HG03469 (cell line): ENCODE results near the gene COL4A2.

Experiments used
- ATAC-seq: cut with Tn5 transposase; IDR thresholded peaks from one replicate; pipeline ENCODE4 v1.9.1; 2021; ENCODE audit warnings: mild to moderate bottlenecking, moderate library complexity, moderate number of reproducible peaks; ENCODE audit not compliant: unreplicated experiment

COL4A2 gene

DNA sequence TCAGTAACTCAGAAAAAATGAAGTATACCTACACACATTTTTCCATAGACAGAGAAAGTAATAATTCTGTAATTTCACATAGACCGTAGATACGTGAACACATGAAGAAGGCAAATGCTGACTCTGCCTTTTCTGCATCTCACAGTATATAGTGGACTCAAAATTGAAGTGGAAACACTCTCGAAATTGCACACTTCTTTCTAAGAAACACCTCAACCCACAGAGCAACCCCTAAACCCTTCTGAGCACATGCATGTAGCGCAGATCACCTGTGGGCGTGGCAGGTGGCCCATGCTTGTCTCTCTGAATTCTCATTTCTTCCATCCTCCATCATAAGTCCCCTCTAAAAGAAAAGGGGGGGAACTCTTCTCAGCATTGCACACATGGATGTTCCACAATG, 34.9 kb upstream of the COL4A2 start:
- no peak for ATAC-seq

DNA sequence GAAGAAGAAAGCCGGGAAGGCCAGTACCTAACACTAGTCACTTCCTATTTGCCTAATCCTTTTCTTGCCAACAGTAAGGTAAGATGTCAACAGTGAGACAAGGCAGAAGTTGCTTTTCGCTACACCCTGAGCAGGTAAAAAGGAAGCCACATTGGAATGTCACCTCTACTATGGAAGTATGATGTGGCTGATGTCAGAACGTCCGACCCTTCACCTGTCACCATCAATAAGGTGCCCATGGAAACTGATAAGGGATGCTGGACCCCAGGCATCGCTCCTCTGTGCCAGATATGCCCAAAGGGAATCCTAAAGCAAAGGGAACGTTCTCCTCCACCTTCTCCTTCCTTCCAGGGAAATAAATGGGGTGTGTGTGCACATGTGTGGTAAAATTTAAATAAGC, 34.4 kb upstream of the COL4A2 start:
- ATAC-seq = no peak

DNA sequence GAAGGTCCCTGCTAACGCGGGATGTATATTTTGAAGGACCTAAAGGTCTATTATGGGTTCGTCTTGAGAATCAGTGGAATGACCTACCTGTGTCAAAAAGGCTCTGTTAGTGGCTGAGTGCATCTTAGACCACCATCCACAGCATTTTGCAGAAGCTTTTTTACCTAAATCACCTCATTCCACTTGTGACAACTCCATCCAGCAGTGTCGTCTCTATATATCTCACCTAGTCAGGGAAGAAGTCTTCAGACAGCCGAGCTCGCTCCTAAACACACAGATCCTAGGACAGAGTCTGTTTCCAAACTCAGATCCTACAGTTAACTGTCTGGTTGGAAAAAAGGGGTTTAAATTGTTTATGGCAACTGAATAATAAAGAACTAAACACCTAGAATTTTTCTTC, 33.8 kb upstream of the COL4A2 start:
- ATAC-seq = no peak

DNA sequence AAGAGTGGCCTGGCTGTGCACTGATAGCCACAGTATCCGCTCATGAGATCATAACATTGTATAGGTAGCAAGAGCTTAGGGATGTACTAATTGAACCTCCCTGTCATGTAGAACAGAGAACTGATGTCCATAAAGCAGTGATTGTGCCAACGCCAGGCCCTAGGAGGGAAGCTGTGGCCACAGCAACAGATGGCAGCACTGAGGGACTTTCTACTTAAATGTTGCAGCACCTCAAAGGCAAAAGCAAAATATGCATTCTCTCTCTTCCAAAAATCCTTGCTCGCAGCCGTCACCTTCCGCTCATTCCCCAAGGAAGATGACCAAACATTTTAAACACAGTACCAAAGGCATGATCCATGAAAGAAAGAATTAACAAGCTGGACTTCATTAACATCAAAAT, 32.4 kb upstream of the COL4A2 start:
- ATAC-seq = no peak

DNA sequence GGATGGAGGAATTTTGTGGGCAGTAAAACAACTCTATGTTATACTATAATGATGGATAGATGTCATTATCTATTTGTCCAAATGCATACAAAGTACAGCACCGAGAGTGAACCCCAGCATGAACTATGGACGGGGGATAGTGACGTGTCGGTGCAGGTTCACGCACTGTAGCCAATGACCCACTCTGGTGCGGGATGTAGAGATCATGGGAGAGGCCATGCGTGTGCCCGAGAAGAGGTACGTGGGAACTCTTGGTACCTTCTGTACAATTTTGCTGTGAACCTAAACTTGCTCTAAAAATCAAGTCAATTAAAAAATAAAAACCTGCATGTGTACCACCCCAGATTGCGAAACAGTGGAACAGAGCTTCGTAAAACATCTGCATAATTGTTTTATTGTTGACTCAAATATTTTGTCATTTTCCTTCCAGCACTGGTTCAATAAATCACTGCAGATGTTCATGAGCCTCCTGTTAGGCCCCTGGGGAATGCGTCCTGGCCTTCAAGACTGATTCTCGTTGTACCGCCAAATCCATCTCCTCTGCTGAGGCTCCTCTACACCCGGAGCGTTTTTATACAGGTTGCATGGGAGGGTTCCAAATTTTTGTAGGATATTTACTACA, 31.0 kb upstream of the COL4A2 start:
- no peak for ATAC-seq

DNA sequence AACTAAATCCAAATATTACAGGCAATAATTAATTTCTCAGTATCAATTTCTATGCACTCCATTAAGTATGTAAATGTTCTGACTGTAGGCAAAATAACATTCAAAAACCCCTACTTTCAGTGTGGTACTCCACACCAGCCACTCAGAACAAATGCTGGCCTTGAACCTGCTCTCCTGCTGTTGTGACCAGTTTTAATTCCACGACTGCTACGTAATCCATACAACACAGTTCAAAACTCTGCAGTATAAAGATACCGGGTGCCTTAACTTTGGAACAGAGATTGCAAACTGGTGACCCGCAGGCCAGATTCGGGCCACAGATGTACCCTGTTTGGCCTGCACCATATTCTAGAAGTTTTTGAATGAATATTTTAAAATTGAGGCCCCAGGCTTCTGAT, 30.5 kb upstream of the COL4A2 start:
- ATAC-seq = no peak

DNA sequence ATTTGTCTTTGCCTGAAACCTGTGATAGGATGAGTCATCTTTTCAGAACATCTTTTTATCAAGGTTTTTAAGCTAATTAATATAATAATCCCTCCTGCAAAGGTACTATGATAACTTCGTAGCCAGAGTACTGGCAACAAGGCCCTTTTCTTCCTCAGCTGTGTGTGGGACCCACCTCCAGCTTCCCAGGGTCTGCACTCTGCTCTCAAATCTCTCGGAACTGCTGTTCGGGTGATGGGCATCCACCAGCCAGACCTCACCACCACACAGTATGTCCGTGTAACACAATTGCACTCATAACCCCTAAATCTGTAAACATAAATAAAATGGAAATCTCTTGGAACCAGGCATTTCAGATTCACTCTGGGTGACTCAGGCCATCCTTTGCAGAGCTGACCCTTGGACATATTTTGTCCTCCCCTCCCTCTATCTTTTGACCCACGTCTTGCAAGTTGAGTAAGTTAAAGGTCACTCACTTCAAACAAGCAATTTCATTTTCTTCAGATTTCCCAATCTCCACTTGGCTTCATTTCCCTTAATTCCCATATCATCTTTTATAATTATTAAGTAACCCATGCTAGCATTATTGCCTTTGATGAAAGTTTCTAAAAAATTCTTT, 29.6 kb upstream of the COL4A2 start:
- ATAC-seq = no peak

DNA sequence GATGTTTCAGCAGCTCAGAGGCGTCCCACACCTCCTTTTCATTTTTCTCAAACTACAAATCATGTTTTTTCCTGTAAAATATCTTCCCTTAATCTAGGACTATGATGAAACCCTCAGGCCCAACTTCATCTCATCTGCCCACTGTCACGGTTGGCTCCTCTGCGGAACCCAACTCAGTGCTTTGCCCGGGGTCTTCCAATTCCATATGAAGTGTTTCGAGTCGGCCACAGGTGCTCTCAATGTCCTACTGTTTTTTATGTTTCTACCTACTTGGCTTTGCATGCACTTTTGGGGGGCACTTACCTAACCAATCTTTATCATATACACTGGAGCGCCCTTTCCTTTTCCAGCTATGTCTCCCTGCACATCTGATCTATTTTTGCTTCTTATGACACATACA, 28.2 kb upstream of the COL4A2 start:
- no peak for ATAC-seq

DNA sequence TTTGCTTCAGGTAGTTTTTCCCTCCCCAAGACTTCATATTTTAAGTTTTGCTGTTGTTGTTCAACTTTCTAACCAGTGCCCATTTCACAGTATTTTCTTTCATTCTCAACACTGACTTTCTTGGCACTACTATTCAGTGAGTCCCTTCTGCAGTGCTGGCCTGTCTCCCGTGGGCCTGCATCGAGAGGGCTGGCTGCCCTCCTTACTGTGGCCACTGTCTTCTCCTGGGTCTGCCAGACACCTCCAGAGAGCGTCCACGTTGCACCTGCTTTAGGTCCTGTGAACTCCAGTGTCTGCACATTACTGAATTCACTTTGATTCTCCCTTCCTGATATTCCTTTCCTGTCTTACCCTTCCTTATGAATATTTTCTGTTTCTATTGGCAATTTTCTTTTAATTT, 27.4 kb upstream of the COL4A2 start:
- no peak for ATAC-seq

DNA sequence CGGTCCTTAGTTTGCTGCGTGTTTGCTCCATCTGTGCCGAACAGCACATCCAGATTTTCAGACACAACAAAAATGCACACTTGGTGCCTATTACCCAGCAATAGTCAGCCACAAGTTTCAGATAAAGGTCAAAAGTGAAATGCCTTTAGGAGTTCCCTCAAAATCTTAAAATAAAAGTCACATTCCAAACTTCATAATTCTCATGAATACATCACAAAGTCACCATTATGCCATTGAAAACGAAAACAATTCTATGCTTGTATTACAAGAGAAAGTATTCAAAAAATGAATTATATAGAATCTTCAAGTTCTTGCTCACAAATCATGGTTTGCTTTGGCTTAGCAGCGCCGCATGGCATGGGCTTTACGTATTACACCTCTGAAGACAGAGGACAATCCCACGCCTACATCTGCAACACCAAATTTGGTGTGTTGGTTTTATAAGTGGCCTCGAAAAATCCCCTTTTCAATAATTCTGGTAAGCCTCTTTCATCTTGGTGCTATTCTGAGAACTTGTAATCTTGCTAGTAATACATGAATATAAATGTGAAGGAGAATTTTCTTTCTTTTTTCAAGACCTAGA, 26.8 kb upstream of the COL4A2 start:
- ATAC-seq = no peak

DNA sequence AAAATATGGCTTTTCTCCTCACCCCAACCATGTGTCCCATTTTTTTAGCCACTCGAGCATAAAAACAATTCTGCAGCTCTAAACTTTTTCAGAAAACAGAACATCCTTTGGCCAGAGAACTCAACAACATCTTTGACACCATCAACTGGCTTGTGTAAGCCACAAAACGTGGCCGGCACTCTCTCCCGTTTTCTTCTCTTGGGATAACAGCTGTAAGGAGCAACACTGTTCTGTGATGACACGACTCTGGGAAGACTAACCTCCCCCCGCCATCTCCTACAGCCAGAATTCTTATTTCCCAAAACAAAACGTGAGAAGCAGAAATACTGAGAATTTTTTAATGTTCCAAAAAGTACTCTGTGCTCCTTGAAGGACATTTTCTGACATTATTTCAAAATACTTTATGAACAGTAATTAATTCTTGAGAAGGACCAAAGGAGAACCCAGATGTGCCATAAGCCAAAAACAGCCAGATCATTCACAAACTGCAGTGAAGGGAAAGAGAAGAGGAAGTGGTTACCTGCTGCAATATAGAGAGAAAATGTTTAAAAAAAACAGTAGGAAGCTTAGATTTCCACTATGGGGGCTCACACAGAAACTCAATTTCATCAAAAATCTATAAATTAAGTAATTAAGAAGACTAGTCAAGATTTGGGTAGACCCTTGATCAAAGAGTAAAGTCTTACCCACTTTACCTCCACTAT, 25.9 kb upstream of the COL4A2 start:
- ATAC-seq = no peak

DNA sequence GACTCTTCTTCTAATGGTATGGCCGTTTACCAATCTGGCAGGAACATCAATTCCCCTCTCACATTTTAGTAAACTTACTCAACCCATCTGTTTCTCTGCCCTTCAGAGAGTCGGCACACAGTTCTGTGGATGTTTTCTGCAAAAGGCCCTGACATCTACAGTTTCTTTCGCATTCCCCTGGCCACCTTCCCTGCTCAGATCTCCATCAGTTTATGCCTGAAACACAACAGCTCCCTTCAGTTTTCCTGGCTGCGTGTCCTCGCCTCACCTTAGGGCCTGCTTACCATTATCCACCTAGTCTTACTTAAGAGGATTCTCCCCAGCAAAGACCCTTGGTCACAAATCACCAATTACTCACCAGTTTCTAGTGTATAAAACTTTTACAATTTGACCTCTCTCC, 25.3 kb upstream of the COL4A2 start:
- no peak for ATAC-seq

DNA sequence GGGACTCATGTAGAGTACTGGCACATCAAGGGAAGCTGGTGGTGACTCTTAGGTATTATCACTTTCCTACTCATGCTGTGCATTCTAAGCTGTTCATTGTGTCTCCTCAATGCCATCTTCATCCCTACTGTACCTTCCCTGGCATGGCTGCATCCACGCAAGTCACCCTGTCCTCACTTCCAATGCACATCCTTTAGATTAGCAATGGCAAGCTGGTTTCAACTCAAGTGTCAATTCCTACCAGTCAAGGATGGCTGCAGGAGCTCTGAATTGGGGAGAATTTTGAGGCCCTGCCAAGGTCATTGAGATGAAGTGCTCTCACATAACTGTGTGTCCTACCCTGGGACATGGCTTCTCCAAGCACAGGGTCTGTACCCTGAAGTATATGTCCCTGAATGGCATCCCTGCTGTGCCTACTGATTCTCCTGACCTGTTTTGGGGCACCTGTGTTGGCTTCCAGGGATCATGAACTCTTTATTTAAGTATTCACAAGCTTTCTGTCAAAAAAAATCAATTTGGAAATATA, 24.7 kb upstream of the COL4A2 start:
- ATAC-seq = no peak

DNA sequence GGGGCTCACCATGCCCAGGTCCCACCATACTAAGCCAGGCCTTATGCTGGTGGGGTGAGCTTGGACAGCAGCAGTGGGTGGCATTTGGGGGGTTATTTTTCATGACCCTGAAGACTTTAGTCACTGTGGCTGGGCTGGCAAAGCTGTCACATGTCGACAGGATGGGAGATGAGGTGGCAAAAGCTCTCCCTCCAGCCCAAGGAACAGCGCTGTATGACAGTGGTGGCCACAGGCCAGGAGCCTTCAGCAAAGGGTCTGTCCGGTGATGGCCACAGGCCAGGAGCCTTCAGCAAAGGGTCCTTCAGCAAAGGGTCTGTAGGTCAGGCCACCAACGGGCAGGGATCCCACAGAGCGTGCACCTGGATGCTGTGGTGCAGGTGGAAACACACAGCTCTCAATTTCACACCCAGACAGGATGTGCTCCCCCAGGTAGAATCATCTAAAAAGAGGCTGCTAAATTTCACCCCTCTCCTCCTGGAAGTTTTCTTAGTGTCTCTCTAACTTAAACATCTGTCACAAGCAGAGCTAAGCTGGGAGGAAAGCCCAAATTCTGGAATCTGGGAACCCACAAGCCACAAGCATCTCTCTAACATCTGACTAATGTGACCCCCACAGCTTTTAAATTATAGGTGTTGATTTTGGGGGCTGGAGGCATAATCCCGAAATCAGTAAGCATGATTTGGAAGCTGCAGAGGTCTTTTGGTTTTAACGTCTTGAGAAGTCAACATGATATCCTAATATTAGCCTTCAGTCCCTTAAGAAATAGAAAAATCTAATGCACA, 23.2 kb upstream of the COL4A2 start:
- no peak for ATAC-seq

DNA sequence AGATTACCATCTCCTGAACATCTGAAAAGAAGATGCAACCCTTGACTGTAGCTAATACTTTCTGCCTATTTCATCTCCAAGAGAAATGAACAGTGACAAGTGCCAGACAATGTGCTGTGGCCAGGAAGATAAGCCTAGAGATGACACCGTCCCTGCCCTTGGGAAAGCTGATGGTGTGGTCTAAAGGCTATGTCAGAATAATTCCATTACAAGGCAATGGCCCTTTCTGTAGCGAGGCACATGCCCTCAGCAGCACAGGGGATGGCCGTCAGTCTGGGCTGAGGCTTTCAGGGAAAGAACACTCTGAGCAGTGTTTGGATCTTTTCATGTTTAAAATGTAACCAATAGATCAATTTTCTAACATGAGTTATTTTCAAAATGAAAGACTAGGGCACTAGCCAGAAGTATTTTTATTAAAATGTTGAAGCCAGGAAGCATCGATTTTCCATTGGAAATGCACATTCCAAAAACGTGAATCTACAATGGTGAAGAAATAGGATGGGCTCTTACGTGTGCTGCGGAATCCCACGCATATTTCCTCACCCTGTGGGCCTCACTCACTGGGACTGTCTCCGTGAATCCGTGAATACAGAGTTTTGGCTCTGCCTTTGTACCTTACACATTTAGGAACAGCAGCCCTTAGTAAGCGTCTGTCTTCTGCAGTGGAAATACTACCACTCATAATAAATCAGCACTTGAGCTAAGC, 22.2 kb upstream of the COL4A2 start:
- no peak for ATAC-seq

DNA sequence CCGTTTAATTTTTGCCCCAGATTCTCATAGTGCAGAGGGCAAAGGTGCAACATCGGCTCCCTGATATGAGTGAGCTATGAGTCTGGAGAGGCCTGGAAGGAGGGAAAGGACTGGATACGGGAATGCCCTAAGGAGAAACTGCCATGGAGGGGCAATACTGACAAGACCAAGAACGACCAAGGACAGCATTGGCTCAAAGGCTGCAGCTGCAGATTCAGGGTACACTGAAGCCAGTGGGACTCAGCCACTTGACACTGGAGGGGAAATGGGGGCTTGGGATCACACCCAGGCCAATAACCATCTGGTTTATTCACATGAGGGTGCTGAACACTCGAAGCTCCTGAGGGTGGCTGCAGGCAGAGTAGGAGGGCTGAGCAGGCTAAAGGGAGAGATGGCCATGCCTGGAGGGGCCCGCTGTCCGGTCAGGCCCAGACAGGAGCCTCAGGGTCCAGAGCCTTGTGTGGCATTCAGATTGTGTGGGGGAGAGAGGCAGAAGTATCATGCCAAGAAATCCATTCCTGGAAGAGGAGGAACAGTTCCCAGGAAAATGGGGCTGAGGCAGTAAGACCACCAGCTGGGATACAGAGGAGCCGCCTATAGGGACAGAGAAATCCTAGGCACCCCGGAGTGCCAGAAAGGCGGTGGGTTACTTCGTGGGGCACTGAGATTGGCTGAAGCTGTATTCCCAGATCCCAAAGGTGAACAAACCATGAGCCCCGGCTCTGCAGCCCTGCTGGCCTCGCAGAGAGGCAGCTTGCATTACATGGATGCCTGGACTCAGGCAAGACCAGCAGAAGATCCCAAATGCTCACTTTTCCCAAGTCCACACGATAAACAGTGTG, 20.9 kb upstream of the COL4A2 start:
- no peak for ATAC-seq

DNA sequence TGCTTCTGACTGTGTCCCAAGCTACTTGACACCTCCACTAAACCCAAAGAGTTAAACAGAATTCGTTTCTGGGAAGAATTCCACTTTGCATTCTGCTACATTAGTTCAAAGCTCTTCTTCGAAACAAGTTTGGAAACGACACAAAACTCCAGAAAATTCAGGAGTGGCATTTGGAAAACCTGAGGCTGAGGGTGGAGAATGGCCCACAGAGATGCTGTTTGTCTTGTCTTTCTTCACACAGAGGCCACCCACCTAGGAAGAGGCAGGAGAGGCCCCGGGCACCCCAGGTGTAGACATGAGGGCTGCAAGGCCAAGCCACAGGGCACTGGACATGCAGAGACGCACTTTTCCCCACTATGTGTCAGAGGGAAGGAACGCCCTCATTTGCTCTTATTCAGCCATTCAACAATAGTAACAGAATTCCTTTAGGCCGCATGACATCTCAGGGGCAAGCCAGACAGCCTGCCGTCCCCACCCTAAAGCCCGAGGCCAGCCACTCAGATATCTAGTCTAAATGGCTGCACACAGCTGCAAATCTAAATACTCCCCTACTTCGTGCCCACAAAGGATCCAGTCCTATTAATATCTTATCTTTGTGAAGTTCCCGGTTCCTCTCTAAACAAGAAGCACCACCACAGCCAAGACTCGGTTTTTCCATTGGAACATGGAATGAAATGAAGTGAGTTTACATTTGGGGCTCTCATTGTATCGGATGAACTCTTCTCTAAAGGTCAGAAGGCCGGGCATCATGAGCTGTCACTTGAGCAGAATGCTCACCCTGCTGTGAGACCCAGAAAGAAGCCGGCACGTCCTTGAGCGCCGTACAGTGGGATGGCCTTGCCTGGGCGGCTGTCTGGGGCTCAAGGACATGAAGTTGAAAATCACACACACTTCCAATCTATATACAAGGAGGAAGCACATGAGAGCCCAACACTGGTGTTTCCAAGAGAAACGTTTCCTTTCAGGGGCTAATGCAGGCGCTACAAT, 20.0 kb upstream of the COL4A2 start:
- no peak for ATAC-seq

DNA sequence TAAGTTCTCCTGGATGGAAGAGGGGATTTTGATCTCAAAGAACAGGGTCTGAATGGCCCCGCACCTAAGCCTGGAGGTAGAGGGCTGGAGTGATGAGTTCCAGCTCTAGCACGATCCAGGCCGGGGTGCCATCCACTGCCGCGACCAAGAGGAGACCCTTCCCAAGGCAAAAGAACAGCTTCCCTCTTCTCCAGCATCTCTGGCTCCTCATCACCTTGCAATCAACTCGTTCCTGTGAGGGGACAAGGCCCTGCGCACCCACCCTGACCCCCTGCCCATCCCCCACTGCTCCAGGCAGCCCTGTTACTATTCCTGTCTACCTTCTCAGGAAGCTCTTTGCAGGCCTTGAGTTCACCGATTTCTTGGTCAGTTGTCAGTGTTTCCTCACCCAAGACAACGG, 17.9 kb upstream of the COL4A2 start:
- ATAC-seq = no peak
